Stimulated activated CD8-positive, alpha-beta memory T cell treated with anti-CD3 and anti-CD28 coated beads, Interleukin-2, amount 100 ng/mL, for 48 hours (primary cell): ENCODE measurements around the gene ZNF41.
A peak's percentile ranks its signal among the peaks of the same experiment; 100 is the strongest.
"Not testable (repeated sequence)": the region's sequence is repeated elsewhere in the genome, so short reads cannot be mapped to it uniquely, and the experiment has no call there.

Experiments
- DNase-seq, 2 donors: peaks; one replicate each; pipeline ENCODE4 v3.0.0-alpha.2; 2020; ENCODE audit warnings: low read depth in 2 of 2

ZNF41 gene

GRCh38 chrX:47482512-47483305 lies at the start of gene ZNF41:
TSS of gene ZNF41 (minus strand) at chrX:47483222. CDS start at chrX:47467481, 15,741 bp downstream.
- peak; percentile 57 to 68 for DNase-seq

GRCh38 chrX:47530049-47530448 lies 47.0 kb upstream of the ZNF41 start:
- DNase-seq = no peak

GRCh38 chrX:47529548-47529947 lies 46.5 kb upstream of the ZNF41 start:
- no peak for DNase-seq

- no peak for DNase-seq
Measured at GRCh38 chrX:47523713-47524166, 40.7 kb upstream of the ZNF41 start.

GRCh38 chrX:47523297-47523696 lies 40.3 kb upstream of the ZNF41 start:
- DNase-seq = peak; percentile 72 to 74

- DNase-seq = no peak
Measured at GRCh38 chrX:47518144-47518543, 35.1 kb upstream of the ZNF41 start.

- no peak for DNase-seq
Measured at GRCh38 chrX:47515941-47516665, 33.1 kb upstream of the ZNF41 start.

GRCh38 chrX:47514533-47515235 lies 31.7 kb upstream of the ZNF41 start:
- no peak for DNase-seq

GRCh38 chrX:47513034-47513965 lies 30.3 kb upstream of the ZNF41 start:
- DNase-seq = not testable (repeated sequence)

- not testable (repeated sequence) for DNase-seq
Measured at GRCh38 chrX:47512383-47512782, 29.4 kb upstream of the ZNF41 start.

- no peak for DNase-seq
Measured at GRCh38 chrX:47507153-47507867, 24.3 kb upstream of the ZNF41 start.

GRCh38 chrX:47503151-47503550 lies 20.1 kb upstream of the ZNF41 start:
- DNase-seq = no peak

GRCh38 chrX:47502316-47503125 lies 19.5 kb upstream of the ZNF41 start:
- DNase-seq = no peak

- DNase-seq = no peak
Measured at GRCh38 chrX:47501226-47502074, 18.4 kb upstream of the ZNF41 start.

- DNase-seq = no peak
Measured at GRCh38 chrX:47500554-47500953, 17.5 kb upstream of the ZNF41 start.

GRCh38 chrX:47499293-47499692 lies 16.3 kb upstream of the ZNF41 start:
- no peak for DNase-seq

- no peak for DNase-seq
Measured at GRCh38 chrX:47498411-47498810, 15.4 kb upstream of the ZNF41 start.

GRCh38 chrX:47497271-47497888 lies 14.4 kb upstream of the ZNF41 start:
- DNase-seq = no peak
